Measurements from ENCODE around the gene INF2. TPM values are rescaled to one million over a fixed set of nuclear protein-coding genes. Genes with fewer than 3 reads are reported as not detected.

INF2 gene
- total and polyA plus RNA-seq, 2 donors (not counting 3 experiments of a cell fraction or from before 2014, with no cell fraction given), result 55.3 to 124 TPM

GRCh38 chr14:104712881-104713734 is 23.7 kb downstream of the INF2 start:
- Histone ChIP-seq H3K9me3 (replicated peaks; ENCODE audit: control insufficient read depth, insufficient read depth, low read length) (no peaks in the 10 kb centered on the region), H3K4me2 (ENCODE audit: insufficient read depth, low read length) (no peak overlapping the region), H4K20me1 (replicated peaks; ENCODE audit: control insufficient read depth, extremely low read depth, insufficient read depth, low read length) (no peaks in the 10 kb centered on the region), H3K4me3 (replicated peaks in 1 of 3; ENCODE audit: insufficient read depth in 1 of 3, low read depth in 1 of 3, low read length in 3 of 3) (no peak overlapping the region), H3K36me3 (ENCODE audit: control insufficient read depth in 2 of 2, extremely low read depth in 1 of 2, insufficient read depth in 2 of 2, low read length in 2 of 2) (peaks cover 15 to 49% of the 10 kb centered on the region in 2 experiments), H3K27me3 (ENCODE audit: control insufficient read depth in 2 of 2, insufficient read depth in 2 of 2, low read length in 2 of 2) (no peaks in the 10 kb centered on the region), H3K27ac (ENCODE audit: insufficient read depth, low read depth, low read length) (no peak overlapping the region), H2AFZ (ENCODE audit: low read depth, low read length) (no peak overlapping the region), H3K4me1 (ENCODE audit: control insufficient read depth, extremely low read depth, insufficient read depth, low read length) (no peaks in the 10 kb centered on the region), H3K9ac (replicated peaks; ENCODE audit: extremely low read depth, insufficient read depth, low read length) (no peak overlapping the region), H3K9me1 (replicated peaks; ENCODE audit: control insufficient read depth, extremely low read depth, insufficient read depth, low read length) (no peaks in the 10 kb centered on the region), H3K79me2 (ENCODE audit: control insufficient read depth, insufficient read depth, low read length) (no peaks in the 10 kb centered on the region)
- DNase-seq (ENCODE audit: low read depth, low spot score) (no peak), FAIRE-seq (no peak)
- TF ChIP-seq MYC (IDR thresholded peaks at IDR 0.05; ENCODE audit: low read depth, low read length), result no peak
- no peak for TF ChIP-seq EZH2 (IDR thresholded peaks at IDR 0.05; ENCODE audit: borderline replicate concordance, low read depth, low read length, severe bottlenecking)
- TF ChIP-seq GATA2 (IDR thresholded peaks at IDR 0.05; ENCODE audit: insufficient read depth, insufficient read length, low read depth, low read length), result no peak
- TF ChIP-seq MAX (IDR thresholded peaks at IDR 0.05; ENCODE audit: insufficient read depth, insufficient read length), result no peak
- TF ChIP-seq POLR2AphosphoS5 (IDR thresholded peaks at IDR 0.05; ENCODE audit: insufficient read depth, low read depth, low read length), result no peak
- no peak for TF ChIP-seq JUN (IDR thresholded peaks at IDR 0.05; ENCODE audit: borderline replicate concordance, insufficient read depth, insufficient read length, low read depth)
- TF ChIP-seq FOS (IDR thresholded peaks at IDR 0.05; ENCODE audit: borderline replicate concordance, insufficient read depth, low read length), result no peak
- no peak for TF ChIP-seq POLR2A (IDR thresholded peaks at IDR 0.05; ENCODE audit: low read depth, low read length)
- intact Hi-C loops (cut with micrococcal nuclease) (no loop called here), dilution Hi-C loops (cut with MboI; ENCODE audit: extremely low pct_ligation_motif_present, low sequenced_read_pairs) (no loop called here)
- ChIA-PET POLR2A (no interaction called here), CTCF (no interaction called here)
- no TSS peak for BruUV-seq (replicated peaks)

Measured in endothelial cell of umbilical vein (primary cell).